Daoy (cell line): Measurements from ENCODE around the gene DCC. TPM values are rescaled to one million over a fixed set of nuclear protein-coding genes. Genes with fewer than 3 reads are reported as not detected.

Experiments
- DNase-seq: peaks from one replicate; pipeline ENCODE4 v3.0.0-alpha.2; 2015; ENCODE audit warnings: low read depth
- total RNA-seq: library from RNA; depleted of rRNA; stranded (reverse); fragments of >200 nt; shearing (Covaris generic); gene quantifications from 2 replicates; pipeline ENCODE4 v1.2.3, GENCODE V29; 2014

DCC gene
- total RNA-seq, 1 experiment from 2014 or later = not detected

- DNase-seq = no peak
Measured at GRCh38 chr18:52685316-52685715, 345.3 kb downstream of the DCC start.

- no peak for DNase-seq
Measured at GRCh38 chr18:52691841-52692240, 351.8 kb downstream of the DCC start.

DNA sequence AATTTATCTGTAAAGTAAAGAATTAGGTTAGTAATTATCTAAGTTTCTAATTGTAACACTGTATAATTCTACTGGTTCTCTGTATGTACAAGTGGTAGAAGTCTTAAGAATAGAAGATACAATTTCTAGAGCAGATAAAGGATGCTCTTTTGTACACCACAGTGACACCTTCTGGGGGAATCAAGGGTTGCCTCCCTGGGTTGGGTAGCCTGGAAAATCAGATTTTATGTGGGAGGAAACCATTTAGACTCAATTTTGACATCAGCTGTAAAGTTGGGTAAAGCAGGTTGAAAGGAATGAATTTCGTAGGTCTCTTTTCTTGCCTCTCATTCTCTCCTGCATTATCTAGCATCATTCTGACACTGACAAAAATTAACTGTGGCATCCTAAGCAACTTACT is 354.8 kb downstream of the DCC start:
- DNase-seq = no peak

GRCh38 chr18:52700116-52700515 is 360.1 kb downstream of the DCC start:
- no peak for DNase-seq

- DNase-seq = no peak
Measured at GRCh38 chr18:52700816-52701215, 360.8 kb downstream of the DCC start.

- no peak for DNase-seq
Measured at GRCh38 chr18:52701219-52701935, 361.4 kb downstream of the DCC start.

DNA sequence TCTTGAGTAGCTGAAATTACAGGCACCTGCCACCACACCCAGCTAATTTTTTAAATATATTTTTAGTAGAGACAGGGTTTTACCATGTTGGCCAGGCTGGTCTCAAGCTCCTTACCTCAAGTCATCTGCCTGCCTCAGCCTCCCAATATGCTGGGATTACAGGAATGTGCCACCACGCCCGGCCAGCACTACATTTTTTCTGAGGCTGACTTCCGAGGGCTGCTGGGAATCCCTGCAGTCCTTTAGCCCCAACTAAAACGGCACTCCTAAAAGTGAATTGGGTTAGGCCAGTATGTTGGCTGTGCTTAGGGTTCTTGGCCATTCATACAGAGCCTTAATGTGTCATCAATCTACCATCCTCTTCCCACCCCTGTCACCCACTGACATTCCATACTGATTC is 375.4 kb downstream of the DCC start:
- DNase-seq = no peak

DNA sequence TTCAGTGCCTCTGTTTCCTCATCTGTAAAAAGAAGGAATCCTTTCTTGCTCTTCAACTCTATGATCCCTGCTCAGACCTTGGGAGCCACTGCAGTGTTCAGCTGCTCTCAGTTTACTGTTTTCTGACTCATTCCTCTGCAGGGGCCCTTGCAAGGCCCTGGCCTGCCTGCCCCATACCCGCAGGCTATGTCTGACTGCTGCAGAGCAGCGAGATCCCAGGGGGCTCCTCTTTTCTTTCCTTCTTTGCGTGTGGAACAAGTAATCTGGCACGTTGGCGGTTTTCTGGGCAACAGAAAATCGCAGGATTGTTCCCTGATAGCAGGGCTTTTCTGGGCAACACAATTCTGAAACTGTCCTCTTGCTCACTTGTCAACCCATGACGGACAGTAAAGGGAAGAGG is 376.0 kb downstream of the DCC start:
- DNase-seq = no peak

DNA sequence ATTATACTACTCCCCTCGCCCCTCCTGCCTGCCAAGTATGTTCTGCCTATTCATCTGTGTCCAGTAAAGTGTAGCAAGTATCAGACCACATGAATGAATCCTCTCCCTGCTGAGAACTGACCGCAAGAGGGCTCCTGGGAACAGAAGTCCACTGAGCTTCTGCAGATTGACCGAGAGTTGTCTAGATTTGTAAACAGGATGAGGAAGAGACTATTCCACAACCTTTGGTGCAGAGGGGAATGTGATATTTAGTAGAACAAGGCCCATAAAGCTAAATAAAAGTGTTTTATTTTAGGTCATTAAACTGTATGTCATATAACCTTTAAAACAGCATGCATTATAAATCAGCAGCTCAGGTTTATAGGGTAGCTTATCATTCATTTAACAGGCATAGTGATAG is 377.0 kb downstream of the DCC start:
- no peak for DNase-seq

GRCh38 chr18:52722904-52723303 is 382.9 kb downstream of the DCC start:
- no peak for DNase-seq

- no peak for DNase-seq
Measured at GRCh38 chr18:52723550-52723970, 383.6 kb downstream of the DCC start.

GRCh38 chr18:52730972-52731619 is 391.1 kb downstream of the DCC start:
- DNase-seq = no peak

DNA sequence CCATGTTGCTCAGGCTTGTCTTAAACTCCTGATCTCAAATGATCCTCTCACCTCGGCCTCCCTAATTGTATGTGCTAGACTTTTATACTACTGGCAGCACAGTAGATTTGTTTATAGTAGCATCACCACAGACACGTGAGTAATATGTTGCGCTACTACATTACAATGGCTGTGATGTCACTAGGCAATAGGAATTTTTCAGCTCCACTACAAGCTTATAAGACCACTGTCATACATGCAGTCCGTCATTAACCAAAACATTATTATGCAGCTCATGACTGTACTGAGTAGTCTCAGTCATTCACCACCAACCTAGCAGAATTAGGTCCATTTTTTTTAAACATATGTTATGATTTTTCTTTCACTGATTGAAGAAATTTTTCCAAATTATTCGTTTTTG is 398.9 kb downstream of the DCC start:
- no peak for DNase-seq

- no peak for DNase-seq
Measured at GRCh38 chr18:52746986-52747385, 407.0 kb downstream of the DCC start.

GRCh38 chr18:52747869-52748268 is 407.9 kb downstream of the DCC start:
- DNase-seq = no peak

GRCh38 chr18:52748343-52748742 is 408.3 kb downstream of the DCC start:
- DNase-seq = no peak

DNA sequence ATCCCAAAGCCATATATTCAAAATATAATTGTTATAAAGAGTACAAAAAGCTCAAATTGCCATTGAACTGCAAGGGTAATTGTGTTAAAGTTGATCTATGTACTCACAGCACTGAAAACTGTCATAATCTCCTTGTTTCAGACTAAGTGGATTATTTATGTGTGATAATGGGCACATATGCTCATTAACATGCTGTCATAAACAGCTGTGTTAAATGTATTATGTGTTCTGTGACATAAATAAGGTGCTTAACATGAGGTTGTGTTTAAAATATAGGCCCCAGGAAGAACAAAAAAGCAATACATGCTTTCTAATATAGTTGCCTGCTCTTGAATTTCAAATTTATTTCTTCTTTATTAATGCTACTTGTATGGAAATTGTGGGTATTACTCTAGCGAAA is 409.5 kb downstream of the DCC start:
- DNase-seq = no peak

DNA sequence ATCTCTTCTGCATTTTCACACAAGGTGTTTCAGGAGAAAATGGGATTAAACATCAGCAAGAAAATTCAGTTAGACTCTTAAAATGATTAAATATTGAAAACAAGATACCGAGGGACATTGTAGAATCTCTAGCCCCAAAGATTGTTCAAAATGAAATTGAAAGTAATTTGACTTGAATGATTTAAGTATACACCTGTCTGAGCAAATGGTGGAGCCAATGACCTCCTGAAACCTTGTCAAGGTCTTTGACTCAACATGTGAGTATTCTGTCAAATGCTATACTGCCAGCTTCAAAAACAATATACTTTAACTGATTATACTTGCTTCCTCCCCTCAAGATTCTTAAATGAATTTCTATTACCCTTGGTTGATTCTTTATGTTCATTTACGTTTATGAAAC is 411.0 kb downstream of the DCC start:
- DNase-seq = no peak

GRCh38 chr18:52764316-52764715 is 424.3 kb downstream of the DCC start:
- DNase-seq = no peak

DNA sequence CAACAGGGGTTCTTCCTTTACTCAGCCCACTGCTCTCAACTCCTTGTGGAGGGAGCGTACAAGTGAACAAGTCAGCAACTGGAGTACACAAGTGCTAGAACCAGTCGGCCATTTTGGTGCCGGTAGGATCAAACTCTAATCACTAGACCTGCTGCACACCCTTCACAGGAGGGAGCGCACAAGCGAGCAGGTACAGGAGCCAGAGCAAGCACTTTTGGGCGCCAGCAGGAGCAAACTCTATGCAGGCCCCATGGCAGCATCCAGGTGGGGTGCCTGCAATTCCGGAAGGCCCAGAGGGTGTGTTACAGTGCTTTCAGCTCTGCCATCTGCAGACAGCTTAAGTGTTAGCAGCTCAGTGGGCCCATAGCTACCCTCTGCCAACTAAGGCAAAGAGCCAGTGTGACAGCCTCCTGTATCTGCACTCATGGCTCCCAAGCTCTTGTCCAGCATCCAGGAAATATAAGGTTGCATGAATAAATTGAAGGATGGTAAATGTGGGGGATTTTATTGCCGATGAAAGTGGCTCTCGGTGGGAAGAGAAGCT is 426.1 kb downstream of the DCC start:
- no peak for DNase-seq

DNA sequence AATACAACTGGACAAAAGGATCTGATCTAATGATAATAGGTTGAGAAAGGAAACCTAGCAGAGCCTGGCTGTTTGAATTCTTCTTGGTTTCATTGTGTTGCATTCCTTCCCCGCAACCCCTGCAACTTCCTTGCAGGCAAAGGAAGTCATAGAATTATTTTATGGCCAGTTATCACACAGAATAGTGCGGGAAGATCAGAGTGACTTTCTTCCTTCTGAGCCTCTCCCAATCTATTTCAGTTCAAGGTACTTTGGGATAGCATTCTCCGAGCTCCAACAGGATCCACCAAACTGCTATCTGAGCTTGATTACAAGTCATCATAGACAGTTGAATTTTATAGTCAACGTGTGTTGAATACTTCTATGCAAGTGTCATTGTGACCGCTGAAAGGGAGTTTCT is 441.1 kb downstream of the DCC start:
- DNase-seq = no peak

- no peak for DNase-seq
Measured at GRCh38 chr18:52791321-52791720, 451.3 kb downstream of the DCC start.

GRCh38 chr18:52812834-52813233 is 472.8 kb downstream of the DCC start:
- no peak for DNase-seq
